ENCODE data around the gene TANGO2.

TANGO2 gene

DNA sequence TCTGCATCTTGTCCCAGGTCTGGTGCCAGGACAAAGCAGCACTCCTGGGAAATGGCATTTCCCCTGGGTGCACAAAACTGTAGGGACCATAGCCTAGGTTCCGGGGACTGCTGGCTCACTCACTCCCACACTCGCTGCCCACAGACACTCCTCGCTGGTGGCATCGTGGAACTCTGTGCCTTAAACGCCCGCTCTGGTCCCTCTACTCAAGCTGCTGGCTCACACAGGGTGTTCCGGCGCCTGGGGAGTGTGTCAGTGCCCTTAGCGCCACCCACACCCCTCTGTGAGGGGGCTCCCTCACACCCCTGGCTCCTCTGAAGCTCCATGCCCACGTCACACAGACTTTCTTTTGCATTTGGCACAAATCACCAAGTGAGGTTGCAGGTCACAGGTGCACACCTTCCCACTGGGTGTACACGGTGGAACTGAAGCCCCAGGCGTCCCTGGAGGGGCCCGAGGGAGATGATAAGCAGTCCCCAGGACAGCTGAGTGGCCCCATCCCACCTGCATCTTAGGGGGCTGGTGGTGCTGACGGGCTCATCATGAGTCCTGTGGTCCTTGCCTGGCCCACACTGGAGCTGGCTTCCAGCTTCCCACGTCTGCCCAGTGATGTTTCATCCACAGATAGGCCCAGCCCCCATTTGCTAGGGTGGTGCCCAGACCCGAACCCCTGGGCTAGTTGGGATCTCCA lies 35.9 kb downstream of the TANGO2 start:
- H3K9ac ChIP-seq (ENCODE audit: low read depth, low read length), result no peak overlapping the region
- no peaks in the 10 kb centered on the region for H3K9me3 ChIP-seq (ENCODE audit: control insufficient read depth, insufficient read depth, low read length)
- no peaks in the 10 kb centered on the region for H3K4me1 ChIP-seq (ENCODE audit: insufficient read depth, low read length)
- H3K36me3 ChIP-seq (ENCODE audit: insufficient read depth, low read length), result no peaks in the 10 kb centered on the region

DNA sequence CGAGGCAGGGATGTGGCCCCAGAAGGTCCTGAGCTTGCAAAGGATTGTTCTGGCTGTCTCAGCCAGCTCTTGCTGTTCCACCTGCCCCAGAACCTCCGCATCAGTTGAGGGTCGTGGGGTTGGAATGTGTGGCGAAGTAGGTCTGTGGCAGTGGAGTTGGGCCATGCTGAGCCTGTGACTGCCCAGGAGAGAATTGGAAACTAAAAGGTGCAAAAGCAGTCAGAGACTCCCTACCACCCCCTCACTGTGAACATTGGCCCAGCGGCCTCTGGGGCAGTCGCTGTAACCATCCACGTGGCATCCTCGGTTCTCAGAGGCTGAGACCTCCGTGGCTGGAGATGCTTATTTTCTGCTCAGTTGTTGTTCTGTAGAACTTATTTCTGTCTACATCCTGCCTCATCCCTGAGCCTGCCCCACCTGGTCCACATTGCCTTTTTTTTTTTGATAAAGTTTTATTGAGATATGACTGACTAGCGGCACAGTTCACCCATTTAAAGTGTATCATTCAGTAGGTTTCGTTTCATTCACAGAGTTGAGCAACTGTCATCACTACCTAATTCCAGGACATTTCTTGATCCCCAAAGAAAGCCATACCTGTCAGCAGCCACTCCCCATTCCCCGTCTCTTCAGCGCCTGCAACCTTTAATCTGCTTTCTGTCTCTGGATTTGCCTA lies 36.8 kb downstream of the TANGO2 start:
- Histone ChIP-seq H3K9ac (ENCODE audit: low read depth, low read length) (no peak overlapping the region), H3K9me3 (ENCODE audit: control insufficient read depth, insufficient read depth, low read length) (no peaks in the 10 kb centered on the region), H3K4me1 (ENCODE audit: insufficient read depth, low read length) (no peaks in the 10 kb centered on the region; the same call in 1 of the 2 replicates), H3K36me3 (ENCODE audit: insufficient read depth, low read length) (no peaks in the 10 kb centered on the region)

DNA sequence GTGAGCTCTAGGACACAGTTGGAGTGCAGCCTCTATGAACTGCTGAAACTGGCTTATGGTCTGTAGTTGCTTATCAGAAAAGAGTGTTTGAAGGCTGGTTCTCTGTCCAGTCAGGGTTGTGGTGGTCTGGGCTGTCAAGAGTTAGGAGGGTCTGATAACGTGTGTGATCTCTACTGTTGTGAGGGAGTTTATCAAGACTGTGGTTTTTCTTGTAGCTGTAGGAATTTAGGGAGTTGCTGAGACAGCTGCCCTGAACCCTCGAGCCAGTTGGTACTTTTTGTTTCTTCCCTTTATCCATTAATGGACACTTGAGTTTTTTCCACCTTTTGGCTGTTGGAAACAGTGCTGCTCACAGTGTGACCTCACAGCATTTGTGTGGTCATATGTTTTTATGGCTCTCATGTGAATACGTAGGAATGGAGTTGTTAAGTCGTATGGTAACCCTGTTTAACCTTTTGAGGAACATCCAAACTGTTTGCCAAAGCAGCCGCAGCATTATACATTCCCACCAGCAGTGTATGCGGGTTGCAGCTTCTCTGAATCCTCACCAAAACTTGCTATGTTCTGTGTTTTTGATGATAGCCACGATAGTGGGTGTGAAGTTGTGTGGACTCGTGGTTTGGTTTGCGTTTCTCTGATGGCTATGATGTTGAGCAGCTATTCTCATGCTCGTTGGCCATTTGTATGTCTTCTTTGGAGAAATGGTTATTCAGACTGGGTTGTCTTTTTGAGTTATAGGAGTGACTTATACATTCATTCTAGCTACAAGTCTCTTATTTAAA lies 38.3 kb downstream of the TANGO2 start:
- Histone ChIP-seq H3K9ac (ENCODE audit: low read depth, low read length) (no peak overlapping the region), H3K4me1 (ENCODE audit: insufficient read depth, low read length) (no peaks in the 10 kb centered on the region; the same call in 1 of the 2 replicates), H3K36me3 (ENCODE audit: insufficient read depth, low read length) (no peaks in the 10 kb centered on the region), H3K9me3 (ENCODE audit: control insufficient read depth, insufficient read depth, low read length) (no peaks in the 10 kb centered on the region)

DNA sequence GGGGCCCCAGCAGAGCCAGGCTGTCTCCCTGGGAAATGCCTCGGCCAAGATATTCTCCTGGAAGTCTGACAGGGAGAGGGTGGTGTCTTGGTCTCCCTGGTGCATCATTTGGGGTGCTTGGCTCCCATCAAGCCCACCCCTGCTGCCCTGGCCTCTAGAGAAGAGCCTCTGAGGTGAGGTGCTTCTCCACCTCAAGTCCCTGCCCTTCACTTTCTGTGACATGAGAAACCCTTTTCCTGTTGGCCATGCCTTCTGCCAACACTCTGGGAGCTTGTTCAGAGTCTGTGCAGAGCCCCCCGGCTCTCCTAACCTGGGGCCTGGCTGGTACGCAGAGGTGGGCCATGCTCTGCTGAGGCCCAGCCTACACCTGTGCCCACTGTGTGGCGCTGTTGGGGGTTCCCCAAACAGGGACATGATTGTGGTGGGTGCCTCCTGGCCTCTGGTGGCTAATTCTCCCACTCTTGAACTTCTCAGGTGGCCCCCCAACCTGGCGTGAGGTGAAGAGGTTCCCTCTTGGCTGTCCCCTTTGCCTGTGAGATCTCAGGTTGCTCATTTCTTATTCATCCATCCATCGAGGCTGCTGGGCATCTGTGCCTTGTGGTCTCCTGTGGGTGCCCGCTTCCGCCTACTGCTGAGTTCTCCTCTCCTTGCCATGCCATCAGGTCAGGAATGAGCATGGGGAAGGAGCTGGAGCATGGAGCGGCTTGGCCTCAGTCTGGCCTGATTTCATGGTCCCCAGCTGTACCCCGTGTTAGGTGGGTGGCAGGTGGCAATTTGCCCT lies 40.0 kb downstream of the TANGO2 start:
- H3K9me3 ChIP-seq (ENCODE audit: control insufficient read depth, insufficient read depth, low read length), result no peaks in the 10 kb centered on the region
- no peaks in the 10 kb centered on the region; the same call in 1 of the 2 replicates for H3K4me1 ChIP-seq (ENCODE audit: insufficient read depth, low read length)
- no peaks in the 10 kb centered on the region for H3K36me3 ChIP-seq (ENCODE audit: insufficient read depth, low read length)
- H3K9ac ChIP-seq (ENCODE audit: low read depth, low read length), result no peak overlapping the region

DNA sequence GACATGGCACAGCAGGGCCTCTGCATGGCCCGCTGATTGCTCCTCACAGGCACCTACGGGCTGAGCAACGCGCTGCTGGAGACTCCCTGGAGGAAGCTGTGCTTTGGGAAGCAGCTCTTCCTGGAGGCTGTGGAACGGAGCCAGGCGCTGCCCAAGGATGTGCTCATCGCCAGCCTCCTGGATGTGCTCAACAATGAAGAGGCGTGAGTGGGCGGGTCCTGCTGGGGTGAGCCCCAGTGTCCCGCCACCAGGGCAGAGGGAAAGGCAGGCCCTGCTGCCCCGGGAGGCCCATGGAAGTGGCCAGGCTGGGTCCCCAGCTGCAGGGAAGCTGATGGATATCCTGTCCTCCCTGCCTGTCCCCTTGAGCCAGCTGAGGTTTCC lies 40.6 kb downstream of the TANGO2 start:
- H3K9me3 ChIP-seq (ENCODE audit: control insufficient read depth, insufficient read depth, low read length), result no peaks in the 10 kb centered on the region
- no peaks in the 10 kb centered on the region; the same call in 1 of the 2 replicates for H3K4me1 ChIP-seq (ENCODE audit: insufficient read depth, low read length)
- no peaks in the 10 kb centered on the region for H3K36me3 ChIP-seq (ENCODE audit: insufficient read depth, low read length)
- no peak overlapping the region for H3K9ac ChIP-seq (ENCODE audit: low read depth, low read length)

DNA sequence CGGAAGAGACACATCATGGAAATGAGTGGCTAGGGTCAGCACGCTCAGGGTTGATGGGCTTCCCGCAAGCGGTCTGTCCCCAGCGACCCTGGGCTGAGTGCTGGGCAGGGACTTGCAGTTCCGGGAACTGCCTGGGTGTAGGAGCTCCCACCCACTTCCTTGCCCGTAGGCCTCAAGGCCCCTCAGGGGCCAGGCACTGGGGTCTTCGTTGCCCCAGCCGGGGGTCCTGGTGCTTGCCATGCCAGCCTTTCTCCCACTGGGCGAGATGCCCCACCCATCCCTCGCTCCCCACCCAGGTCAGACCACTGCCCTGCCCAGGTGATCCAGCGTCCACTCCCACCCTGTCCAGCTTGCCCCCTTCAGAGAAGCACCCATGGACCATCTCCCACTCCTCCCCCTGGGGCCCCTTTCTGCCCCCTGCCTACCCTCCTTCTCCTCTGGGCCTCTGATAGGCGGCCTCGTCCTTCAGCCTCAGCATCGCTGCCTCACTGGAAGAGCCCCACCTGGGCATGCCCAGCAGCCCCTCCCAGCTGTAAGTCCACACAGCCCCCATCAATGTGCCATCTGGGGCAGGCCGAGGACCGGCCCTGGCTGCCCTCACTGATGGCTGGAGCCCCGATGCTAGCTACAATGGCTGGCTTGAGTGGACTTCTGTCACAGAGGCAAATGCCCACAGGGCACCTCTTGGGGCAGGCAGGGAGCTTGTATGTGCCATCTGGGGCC lies 41.3 kb downstream of the TANGO2 start:
- Histone ChIP-seq H3K36me3 (ENCODE audit: insufficient read depth, low read length) (no peaks in the 10 kb centered on the region), H3K4me1 (ENCODE audit: insufficient read depth, low read length) (no peaks in the 10 kb centered on the region; the same call in 1 of the 2 replicates), H3K9me3 (ENCODE audit: control insufficient read depth, insufficient read depth, low read length) (no peaks in the 10 kb centered on the region), H3K9ac (ENCODE audit: low read depth, low read length) (no peak overlapping the region)

DNA sequence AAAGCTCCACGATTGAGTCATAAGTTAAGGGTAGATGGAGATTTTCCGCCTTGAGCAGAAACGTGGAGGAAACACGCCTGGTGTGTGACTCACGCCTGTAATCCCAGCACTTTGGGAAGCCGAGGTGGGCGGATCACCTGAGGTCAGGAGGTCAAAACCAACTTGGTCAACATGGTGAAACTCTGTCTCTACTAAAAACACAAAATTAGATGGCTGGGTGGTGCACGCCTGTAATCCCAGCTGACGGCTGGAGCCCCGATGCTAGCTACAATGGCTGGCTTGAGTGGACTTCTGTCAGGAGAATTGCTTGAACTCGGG lies 41.8 kb downstream of the TANGO2 start:
- no peak overlapping the region for H3K9ac ChIP-seq (ENCODE audit: low read depth, low read length)

DNA sequence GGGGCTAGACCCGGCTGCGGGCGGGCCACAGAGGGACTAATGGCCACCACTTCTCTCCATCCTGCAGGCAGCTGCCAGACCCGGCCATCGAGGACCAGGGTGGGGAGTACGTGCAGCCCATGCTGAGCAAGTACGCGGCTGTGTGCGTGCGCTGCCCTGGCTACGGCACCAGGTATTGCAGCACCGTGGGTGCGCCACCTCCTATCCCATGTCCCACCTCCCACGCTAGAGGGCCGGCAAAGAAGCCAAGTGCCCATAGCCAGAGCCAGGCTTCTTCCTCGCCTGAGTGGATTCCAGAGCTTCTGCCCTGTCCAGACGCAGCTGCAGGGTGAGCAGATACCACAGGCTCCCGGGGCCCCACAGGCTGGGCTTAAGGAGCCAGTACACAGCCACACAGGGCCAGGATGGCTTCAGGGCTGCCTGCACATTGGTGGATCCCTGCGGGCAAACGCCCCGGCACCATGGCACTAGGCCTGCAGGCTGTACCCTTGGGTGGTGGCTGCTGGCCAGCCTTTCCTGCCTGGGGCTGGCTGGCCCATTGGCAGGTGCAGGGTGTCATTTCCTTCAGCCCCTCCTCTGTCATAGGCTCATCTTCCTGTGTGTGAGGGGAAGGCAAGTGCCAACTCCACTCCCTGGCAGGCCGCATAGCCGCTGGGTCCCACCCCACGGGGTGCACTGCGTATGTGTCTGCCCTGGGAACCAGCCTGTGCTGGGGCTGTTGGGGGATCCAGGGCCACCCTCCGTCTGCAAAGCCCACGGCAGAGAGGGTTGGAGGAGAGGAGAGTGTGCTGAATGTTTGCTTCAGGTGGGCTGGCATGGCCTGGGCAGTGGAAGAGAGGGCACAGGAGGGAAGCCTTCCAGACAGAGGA lies 42.6 kb downstream of the TANGO2 start:
- Histone ChIP-seq H3K9me3 (ENCODE audit: control insufficient read depth, insufficient read depth, low read length) (no peaks in the 10 kb centered on the region), H3K9ac (ENCODE audit: low read depth, low read length) (no peak overlapping the region), H3K4me1 (ENCODE audit: insufficient read depth, low read length) (no peaks in the 10 kb centered on the region; the same call in 1 of the 2 replicates), H3K36me3 (ENCODE audit: insufficient read depth, low read length) (no peaks in the 10 kb centered on the region)

More for the DNA sequence above, 41.8 kb downstream of the TANGO2 start:
- no peaks in the 10 kb centered on the region for H3K9me3 ChIP-seq (ENCODE audit: control insufficient read depth, insufficient read depth, low read length)
- no peaks in the 10 kb centered on the region for H3K36me3 ChIP-seq (ENCODE audit: insufficient read depth, low read length)
- no peaks in the 10 kb centered on the region; the same call in 1 of the 2 replicates for H3K4me1 ChIP-seq (ENCODE audit: insufficient read depth, low read length)

DNA sequence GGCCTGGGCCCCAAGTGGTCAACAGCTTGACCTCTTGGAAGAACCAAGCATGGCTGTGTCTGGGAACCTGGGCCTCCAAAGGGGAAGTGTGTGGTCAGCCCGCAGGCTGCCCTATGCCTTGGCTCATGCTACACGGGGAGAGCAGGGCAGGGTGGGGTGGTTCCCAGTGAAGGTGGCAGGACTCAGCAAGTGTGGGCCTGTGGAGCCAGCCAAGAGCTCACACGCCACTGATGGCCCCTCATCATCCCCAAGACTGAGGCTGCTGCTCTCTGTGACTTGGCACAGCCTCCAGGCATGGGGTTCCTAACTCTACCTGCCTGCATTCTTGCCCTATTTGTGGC lies 43.2 kb downstream of the TANGO2 start:
- Histone ChIP-seq H3K9me3 (ENCODE audit: control insufficient read depth, insufficient read depth, low read length) (no peaks in the 10 kb centered on the region), H3K9ac (ENCODE audit: low read depth, low read length) (no peak overlapping the region), H3K4me1 (ENCODE audit: insufficient read depth, low read length) (no peaks in the 10 kb centered on the region; the same call in 1 of the 2 replicates), H3K36me3 (ENCODE audit: insufficient read depth, low read length) (no peaks in the 10 kb centered on the region)

DNA sequence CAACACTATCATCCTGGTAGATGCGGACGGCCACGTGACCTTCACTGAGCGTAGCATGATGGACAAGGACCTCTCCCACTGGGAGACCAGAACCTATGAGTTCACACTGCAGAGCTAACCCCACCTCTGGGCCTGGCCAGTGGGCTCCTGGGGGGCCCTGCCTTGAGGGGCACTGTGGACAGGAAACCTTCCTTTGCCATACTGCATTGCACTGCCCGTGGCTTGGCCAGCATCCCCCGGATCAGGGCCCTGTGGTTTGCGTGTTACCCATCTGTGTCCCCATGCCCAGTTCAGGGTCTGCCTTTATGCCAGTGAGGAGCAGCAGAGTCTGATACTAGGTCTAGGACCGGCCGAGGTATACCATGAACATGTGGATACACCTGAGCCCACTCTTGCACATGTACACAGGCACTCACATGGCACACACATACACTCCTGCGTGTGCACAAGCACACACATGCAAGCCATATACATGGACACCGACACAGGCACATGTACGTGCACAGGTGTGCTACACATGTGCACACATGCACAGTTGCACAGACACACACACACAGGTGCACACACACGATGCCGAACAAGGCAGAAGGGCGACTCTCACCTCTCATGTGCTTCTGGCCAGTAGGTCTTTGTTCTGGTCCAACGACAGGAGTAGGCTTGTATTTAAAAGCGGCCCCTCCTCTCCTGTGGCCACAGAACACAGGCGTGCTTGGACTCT lies 43.8 kb downstream of the TANGO2 start:
- Histone ChIP-seq H3K9ac (ENCODE audit: low read depth, low read length) (no peak overlapping the region), H3K9me3 (ENCODE audit: control insufficient read depth, insufficient read depth, low read length) (no peaks in the 10 kb centered on the region), H3K4me1 (ENCODE audit: insufficient read depth, low read length) (no peaks in the 10 kb centered on the region; the same call in 1 of the 2 replicates), H3K36me3 (ENCODE audit: insufficient read depth, low read length) (no peaks in the 10 kb centered on the region)

DNA sequence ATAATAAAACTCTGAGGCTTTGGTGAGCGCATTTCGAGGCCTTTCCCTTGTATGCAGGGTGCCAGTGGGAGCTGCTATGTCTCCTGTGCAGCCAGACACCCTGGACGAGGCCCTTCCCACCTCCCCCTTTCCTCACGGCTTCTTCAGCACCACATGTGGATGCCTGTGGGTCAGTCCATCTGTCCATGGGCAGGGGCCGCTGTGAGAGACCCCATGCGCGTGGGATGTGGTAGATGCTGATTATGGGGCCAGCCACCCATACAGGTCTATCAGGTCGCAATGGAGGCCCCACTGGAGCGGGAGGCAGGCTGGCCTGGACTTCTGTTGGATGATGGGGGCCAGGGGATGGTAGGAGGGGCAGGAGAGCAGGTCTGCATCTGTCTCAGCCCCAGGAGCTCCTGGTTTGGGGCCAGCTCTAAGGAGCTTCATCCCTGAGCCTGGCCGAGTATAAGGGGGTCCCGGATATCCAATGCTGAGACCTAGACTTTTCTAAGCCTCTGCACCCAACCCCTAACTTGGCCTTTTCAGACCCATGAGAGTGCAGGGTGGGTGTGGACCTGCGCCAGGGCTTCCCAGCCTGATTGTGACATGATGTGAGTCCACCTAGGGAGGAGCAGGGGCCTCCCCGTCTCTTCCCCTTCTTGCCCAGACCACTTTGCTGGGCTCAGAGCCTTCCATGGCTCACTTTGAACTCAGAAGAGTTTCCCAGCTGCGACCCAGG lies 45.1 kb downstream of the TANGO2 start:
- Histone ChIP-seq H3K4me1 (ENCODE audit: insufficient read depth, low read length) (no peaks in the 10 kb centered on the region; the same call in 1 of the 2 replicates), H3K9ac (ENCODE audit: low read depth, low read length) (no peak overlapping the region), H3K9me3 (ENCODE audit: control insufficient read depth, insufficient read depth, low read length) (no peaks in the 10 kb centered on the region), H3K36me3 (ENCODE audit: insufficient read depth, low read length) (no peaks in the 10 kb centered on the region)
